PC-9 (cell line): ENCODE data around the gene CHST14.

Experiments
- CTCF ChIP-seq: fragments of 200-600 bp; sonication (generic); conservative IDR thresholded peaks from 2 replicates; pipeline ENCODE4 v1.6.1; 2017; ENCODE audit warnings: mixed run types, antibody characterized with exemption, mild to moderate bottlenecking, moderate library complexity
- EZH2 ChIP-seq: fragments of 200-600 bp; sonication (generic); IDR thresholded peaks from 2 replicates; pipeline ENCODE4 v1.8.0; 2017; ENCODE audit warnings: antibody characterized with exemption, low read depth

- TF ChIP-seq CTCF, result no peak
- TF ChIP-seq EZH2, result no peak
These were observed 41.6 kb upstream of the CHST14 start for GRCh38 chr15:40429068-40429710.
